Retina (tissue), 1 donor: ENCODE measurements around the gene PROM2.

Experiments
- DNase-seq: peaks from one replicate; pipeline ENCODE4 v3.0.0-alpha.2; 2016

The PROM2 gene

GRCh38 chr2:95325026-95325425, 50.8 kb downstream of the PROM2 start:
- DNase-seq = no peak

GRCh38 chr2:95325590-95326432, 51.6 kb downstream of the PROM2 start:
- no peak for DNase-seq

GRCh38 chr2:95326433-95327140, 52.3 kb downstream of the PROM2 start:
- DNase-seq = no peak

GRCh38 chr2:95327861-95328260, 53.6 kb downstream of the PROM2 start:
- no peak for DNase-seq

GRCh38 chr2:95328358-95329125, 54.3 kb downstream of the PROM2 start:
- no peak for DNase-seq

GRCh38 chr2:95329401-95329800, 55.2 kb downstream of the PROM2 start:
- DNase-seq = no peak

GRCh38 chr2:95329891-95330793, 55.9 kb downstream of the PROM2 start:
- no peak for DNase-seq

- DNase-seq = no peak
These were observed 56.6 kb downstream of the PROM2 start for GRCh38 chr2:95330794-95331338.

- no peak for DNase-seq
These were observed 57.4 kb downstream of the PROM2 start for GRCh38 chr2:95331606-95332005.

- no peak for DNase-seq
These were observed 57.8 kb downstream of the PROM2 start for GRCh38 chr2:95332036-95332435.

- DNase-seq = no peak
These were observed 58.8 kb downstream of the PROM2 start for GRCh38 chr2:95333056-95333455.

GRCh38 chr2:95333888-95334338, 59.7 kb downstream of the PROM2 start:
- DNase-seq = no peak

GRCh38 chr2:95334916-95335641, 60.8 kb downstream of the PROM2 start:
- DNase-seq = no peak

GRCh38 chr2:95336406-95336805, 62.2 kb downstream of the PROM2 start:
- no peak for DNase-seq

- DNase-seq = no peak
These were observed 63.6 kb downstream of the PROM2 start for GRCh38 chr2:95337829-95338228.
